Mesothelial cell of epicardium (in vitro differentiated cells): ENCODE results near the gene VDAC1. TPM values are rescaled to one million over a fixed set of nuclear protein-coding genes. Genes with fewer than 3 reads are reported as not detected.

ENCODE experiments used
- DNase-seq, 2 experiments: peaks; one replicate each; pipeline ENCODE4 v3.0.0; 2021; ENCODE audit warnings: low spot score in 2 of 2; ENCODE audit not compliant: unreplicated experiment in 2 of 2
- H3K27ac Mint-ChIP-seq: 2 replicates; pipeline ENCODE4 v1.8.0; 2021; ENCODE audit warnings: mixed read lengths
- H3K27me3 Mint-ChIP-seq: 2 replicates; pipeline ENCODE4 v1.8.0; 2021; ENCODE audit warnings: low read depth, mixed read lengths
- H3K36me3 Mint-ChIP-seq: 2 replicates; pipeline ENCODE4 v1.8.0; 2021; ENCODE audit warnings: mixed read lengths
- H3K4me1 Mint-ChIP-seq: 2 replicates; pipeline ENCODE4 v1.8.0; 2021; ENCODE audit warnings: mixed read lengths
- H3K4me3 Mint-ChIP-seq: 2 replicates; pipeline ENCODE4 v1.8.0; 2021; ENCODE audit warnings: mild to moderate bottlenecking, moderate library complexity, mixed read lengths
- H3K9me3 Mint-ChIP-seq: 2 replicates; pipeline ENCODE4 v1.8.0; 2021; ENCODE audit warnings: mixed read lengths
- CTCF ChIP-seq: fragments of 200-600 bp; sonication (generic); IDR thresholded peaks from one replicate; pipeline ENCODE4 v1.5.0; 2021; ENCODE audit warnings: antibody characterized with exemption; ENCODE audit not compliant: unreplicated experiment
- total RNA-seq: library from RNA; stranded (reverse); gene quantifications from 3 replicates; pipeline ENCODE4 v1.2.1, GENCODE V29; 2021

VDAC1 gene
- 108 to 111 TPM (median 109 TPM) in 3 replicates for total RNA-seq

- H3K4me3 Mint-ChIP-seq = peak within 1 kb of the TSS; percentile 85
- H3K36me3 Mint-ChIP-seq = no peaks in the 10 kb centered on the region
- H3K27ac Mint-ChIP-seq = peak within 1 kb of the TSS; percentile 99
- no peak for TF ChIP-seq CTCF
- peaks cover 37% of the 10 kb centered on the region for H3K4me1 Mint-ChIP-seq
- no peaks in the 10 kb centered on the region for H3K9me3 Mint-ChIP-seq
- no peaks in the 10 kb centered on the region for H3K27me3 Mint-ChIP-seq
- peak; percentile 66 to 80 for DNase-seq
Measured at GRCh38 chr5:134004626-134005416, at the start of gene VDAC1. TSS of gene VDAC1 (minus strand) at chr5:134004975. CDS start at chr5:133993012, 11,963 bp downstream.

GRCh38 chr5:134053840-134054338 is 49.1 kb upstream of the VDAC1 start:
- Mint-ChIP-seq H3K4me1 (peaks cover 9% of the 10 kb centered on the region), H3K27me3 (peaks cover 5% of the 10 kb centered on the region), H3K36me3 (no peaks in the 10 kb centered on the region), H3K27ac (peak overlapping the region; percentile 31), H3K4me3 (no peak overlapping the region), H3K9me3 (no peaks in the 10 kb centered on the region)
- TF ChIP-seq CTCF = no peak
- no peak for DNase-seq

- no peaks in the 10 kb centered on the region for H3K9me3 Mint-ChIP-seq
- H3K27ac Mint-ChIP-seq = no peak overlapping the region
- no peak overlapping the region for H3K4me3 Mint-ChIP-seq
- TF ChIP-seq CTCF = no peak
- DNase-seq = no peak
- H3K4me1 Mint-ChIP-seq = peaks cover 9% of the 10 kb centered on the region
- H3K27me3 Mint-ChIP-seq = peaks cover 5% of the 10 kb centered on the region
- H3K36me3 Mint-ChIP-seq = no peaks in the 10 kb centered on the region
Measured at GRCh38 chr5:134053314-134053839, 48.6 kb upstream of the VDAC1 start.

GRCh38 chr5:134051305-134051704 is 46.5 kb upstream of the VDAC1 start:
- no peak for TF ChIP-seq CTCF
- H3K4me1 Mint-ChIP-seq = peaks cover 9% of the 10 kb centered on the region

GRCh38 chr5:134048864-134049263 is 44.1 kb upstream of the VDAC1 start:
- TF ChIP-seq CTCF = no peak
- Mint-ChIP-seq H3K27ac (no peak overlapping the region), H3K4me1 (peaks cover 4% of the 10 kb centered on the region), H3K9me3 (no peaks in the 10 kb centered on the region), H3K36me3 (no peaks in the 10 kb centered on the region), H3K27me3 (peaks cover 1% of the 10 kb centered on the region), H3K4me3 (no peak overlapping the region)
- no peak for DNase-seq

More at GRCh38 chr5:134051305-134051704, 46.5 kb upstream of the VDAC1 start:
- Mint-ChIP-seq H3K27me3 (peaks cover 5% of the 10 kb centered on the region), H3K36me3 (no peaks in the 10 kb centered on the region), H3K4me3 (no peak overlapping the region), H3K9me3 (no peaks in the 10 kb centered on the region), H3K27ac (no peak overlapping the region)
- DNase-seq = no peak
